Stimulated activated CD4-positive, alpha-beta T cell treated with anti-CD3 and anti-CD28 coated beads, TNF-alpha, amount 100 ng/mL, for 24 hours (primary cell): ENCODE data around the gene SIGLEC10.
"Not testable (repeated sequence)": the region's sequence is repeated elsewhere in the genome, so short reads cannot be mapped to it uniquely, and the experiment has no call there.

ENCODE experiments used
- DNase-seq, 3 experiments: peaks; one replicate each; pipeline ENCODE4 v3.0.0-alpha.2; 2020; ENCODE audit warnings: low read depth in 3 of 3

The SIGLEC10 gene, protein sequence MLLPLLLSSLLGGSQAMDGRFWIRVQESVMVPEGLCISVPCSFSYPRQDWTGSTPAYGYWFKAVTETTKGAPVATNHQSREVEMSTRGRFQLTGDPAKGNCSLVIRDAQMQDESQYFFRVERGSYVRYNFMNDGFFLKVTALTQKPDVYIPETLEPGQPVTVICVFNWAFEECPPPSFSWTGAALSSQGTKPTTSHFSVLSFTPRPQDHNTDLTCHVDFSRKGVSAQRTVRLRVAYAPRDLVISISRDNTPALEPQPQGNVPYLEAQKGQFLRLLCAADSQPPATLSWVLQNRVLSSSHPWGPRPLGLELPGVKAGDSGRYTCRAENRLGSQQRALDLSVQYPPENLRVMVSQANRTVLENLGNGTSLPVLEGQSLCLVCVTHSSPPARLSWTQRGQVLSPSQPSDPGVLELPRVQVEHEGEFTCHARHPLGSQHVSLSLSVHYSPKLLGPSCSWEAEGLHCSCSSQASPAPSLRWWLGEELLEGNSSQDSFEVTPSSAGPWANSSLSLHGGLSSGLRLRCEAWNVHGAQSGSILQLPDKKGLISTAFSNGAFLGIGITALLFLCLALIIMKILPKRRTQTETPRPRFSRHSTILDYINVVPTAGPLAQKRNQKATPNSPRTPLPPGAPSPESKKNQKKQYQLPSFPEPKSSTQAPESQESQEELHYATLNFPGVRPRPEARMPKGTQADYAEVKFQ

DNA sequence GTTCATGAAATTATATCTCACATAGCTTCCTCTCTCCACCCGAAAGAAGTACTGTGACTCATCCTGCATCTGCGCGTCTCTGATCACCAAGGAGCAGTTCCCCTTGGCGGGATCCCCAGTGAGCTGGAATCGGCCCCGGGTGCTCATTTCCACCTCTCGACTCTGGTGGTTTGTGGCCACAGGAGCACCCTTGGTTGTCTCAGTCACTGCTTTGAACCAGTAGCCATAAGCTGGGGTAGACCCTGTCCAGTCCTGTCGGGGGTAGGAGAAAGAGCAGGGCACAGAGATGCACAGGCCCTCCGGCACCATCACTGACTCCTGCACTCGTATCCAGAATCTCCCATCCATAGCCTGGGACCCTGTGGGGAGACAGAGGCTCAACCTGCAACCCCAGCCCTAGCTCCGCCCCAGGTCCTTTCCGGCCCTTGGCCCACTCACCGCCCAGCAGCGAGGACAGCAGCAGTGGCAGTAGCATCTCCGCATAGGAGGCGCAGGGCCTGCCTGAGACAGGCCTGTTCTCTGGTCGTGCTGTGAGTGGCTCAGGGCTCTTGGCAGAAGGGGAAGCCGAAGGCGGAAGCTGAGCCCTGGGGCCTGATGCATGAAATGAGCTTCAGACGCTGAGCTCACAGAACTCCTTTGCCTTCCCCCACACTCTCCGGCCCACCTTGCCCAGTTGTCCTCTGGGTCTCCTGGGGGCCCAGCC lies at the start of gene SIGLEC10:
Gene SIGLEC10, minus strand, starts transcription at position 536 of the 703 bp plus-strand sequence. Its CDS starts 61 bp downstream, at position 475.
- peak in 1 of 3 experiments; percentile 56 for DNase-seq

DNA sequence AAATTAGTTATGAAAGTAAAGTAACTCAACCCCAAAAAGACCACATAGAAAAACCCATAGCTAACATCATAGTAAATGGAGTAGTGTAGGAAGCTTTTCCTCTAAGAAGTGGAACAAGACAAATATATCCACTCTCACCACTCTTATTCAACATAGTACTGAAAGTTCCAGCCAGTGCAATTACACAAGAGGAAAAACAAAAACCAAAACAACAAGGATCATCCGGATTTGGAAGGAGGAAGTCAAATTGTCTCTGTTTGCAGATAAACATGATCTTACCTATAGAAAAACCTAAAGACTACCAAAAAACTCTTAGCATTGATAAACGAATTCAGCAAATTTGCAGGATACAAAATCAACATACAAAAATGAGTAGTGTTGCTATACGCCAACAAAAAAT lies 49.3 kb upstream of the SIGLEC10 start:
- DNase-seq = no peak

DNA sequence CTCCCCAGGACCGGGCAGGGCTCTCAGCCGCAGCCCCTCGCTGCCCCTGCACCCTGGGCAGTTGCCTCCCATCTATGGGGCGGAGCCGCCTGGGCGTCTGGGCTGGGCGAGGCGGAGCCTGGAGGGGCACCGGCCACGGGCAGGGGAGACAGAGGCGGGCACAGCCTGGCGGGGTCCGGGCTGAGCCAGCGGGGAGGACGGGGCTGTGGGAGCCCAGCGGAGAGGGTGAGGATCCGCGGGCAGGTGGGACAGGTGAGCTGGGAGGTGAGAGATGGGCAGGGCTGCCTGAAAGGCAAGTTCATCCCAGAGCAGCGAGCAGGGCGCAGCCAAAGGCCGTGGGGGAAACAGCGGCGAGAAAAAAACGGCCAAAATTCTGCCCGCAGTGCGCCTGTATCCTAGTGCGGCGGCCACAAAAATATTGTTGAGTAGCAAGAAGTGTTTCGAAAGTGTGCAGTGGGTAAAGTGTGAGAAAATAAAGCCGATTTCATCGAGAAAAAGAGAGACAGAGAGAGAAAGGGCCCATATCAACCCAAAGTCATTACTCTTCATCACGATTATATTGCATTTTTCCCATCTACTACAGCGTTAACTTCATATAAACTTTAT lies 46.6 kb upstream of the SIGLEC10 start:
- not testable (repeated sequence) for DNase-seq

DNA sequence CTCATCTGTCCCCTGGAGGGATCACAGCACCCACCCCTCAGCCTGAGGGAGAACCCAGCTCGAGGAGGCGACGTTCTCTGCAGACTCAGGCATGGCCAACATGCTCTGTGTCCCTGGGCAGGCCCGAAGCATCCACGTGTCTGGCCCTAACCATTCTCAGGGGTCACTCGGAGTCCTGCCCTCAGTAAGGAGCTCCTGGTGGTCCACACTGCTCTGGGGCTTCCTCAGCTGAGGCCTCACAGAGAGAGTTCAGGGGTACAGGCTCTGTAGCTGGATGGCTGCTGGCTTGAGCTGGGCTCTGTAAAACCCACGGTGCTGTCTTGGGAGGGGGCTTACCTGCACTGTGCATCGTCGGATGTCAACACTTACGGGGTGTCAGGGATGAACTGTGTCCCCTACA lies 45.2 kb upstream of the SIGLEC10 start:
- DNase-seq = no peak

DNA sequence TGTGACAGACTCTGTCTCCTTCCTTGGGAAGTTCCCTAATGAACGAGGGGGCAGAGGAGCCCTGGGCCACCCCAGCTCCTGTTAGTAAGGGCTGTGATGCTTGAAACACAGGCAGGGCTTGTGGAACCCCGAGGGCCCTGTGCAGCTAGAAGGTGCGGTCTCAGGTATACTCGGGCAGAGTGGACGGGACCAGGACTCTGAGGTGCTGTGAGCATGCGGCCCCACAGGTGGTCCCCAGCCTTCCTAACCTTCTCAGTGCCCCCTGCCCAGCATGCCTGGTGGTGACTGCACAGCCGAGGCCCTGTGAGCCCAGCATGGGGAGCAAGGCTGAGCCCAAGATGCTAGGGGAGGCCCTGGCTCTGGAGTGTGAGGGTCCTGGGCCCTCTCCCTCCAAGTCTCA lies 44.8 kb upstream of the SIGLEC10 start:
- DNase-seq = no peak

DNA sequence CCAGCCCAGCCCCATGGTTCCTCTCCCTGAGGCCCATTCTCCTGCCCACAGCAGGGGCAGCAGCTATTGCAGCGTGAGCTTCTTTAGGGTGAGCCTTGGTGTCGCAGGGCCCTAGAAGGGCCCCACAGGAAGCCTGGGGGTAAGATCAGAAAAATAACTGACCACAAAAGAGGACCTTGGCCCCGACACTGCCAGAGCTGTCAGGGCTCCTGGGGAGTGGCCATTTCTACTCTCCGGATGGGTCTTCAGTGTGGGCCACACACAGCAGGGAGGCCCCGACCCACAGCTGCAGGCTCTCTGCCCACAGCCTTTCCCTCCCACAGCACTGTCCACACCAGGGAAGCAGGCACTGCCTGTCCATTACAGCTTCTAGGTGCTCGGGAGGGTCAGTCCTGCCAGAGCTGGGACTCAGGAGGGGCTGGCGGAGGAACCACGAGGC lies 44.3 kb upstream of the SIGLEC10 start:
- DNase-seq = no peak

DNA sequence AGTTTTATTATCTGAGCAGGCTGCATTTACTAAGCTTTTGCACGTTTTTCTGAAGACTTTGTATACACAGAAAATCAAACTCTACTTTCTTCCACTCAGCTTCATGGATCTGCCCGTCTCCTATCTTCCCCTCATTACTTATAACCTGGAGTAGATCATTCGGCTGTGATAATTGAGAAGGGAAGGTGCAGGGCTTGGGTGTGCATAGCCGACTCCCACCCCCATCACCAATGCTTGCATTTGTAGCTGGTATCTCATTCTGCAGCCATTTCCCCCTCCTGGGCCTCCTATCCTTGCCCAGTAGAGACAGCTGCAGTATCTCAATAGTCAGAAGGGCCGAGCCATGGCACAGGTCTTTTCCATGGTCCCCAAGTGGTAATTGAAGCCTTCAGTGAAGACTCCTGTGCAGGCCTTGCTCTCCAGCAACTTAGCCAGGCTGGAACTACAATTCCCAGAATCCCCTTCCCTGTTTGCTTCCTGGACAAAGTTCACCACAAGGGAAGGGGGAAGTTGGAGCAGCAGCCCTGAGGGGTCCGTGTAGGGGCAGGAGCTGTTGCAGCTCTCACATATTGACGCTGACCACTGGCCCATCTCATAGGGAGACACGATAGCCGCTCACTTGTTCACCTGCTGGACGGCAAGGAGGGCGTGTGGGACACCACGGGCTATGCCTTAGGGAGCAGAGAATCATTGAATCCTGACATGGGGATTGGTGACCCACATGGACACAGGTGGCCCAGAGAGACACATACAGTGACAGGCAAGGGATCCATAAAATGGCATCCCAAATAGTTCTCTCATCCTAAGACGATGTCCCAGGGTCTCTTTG lies 42.9 kb upstream of the SIGLEC10 start:
- no peak for DNase-seq

DNA sequence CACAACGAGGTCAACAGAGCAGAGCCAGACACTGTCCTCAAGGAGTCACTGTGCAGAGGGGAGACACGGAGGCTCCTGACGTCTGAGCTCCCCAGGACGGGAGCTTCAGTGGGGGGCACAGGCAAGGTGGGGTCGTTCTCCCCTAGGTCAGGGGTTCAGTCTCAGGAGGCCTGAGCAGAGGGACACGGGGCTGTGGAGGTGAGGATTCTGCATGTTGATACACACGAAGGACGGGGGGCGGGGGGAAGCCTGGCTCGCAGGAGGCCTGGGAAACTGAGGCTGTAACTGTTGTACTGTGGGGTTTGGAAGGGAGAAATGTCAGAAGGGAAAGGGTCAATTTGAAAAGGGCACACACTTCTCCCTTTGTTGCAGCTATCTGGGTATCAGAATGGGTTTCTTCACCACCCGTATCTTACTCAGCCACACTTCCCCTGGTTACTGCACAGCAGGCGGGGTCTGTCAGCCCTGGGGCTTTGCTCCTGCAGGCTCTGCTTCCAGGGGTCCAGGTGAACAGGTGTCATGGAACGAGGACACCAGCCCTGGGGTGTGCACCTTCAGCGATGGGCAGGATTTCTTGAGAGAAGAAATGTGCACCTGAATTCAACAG lies 41.6 kb upstream of the SIGLEC10 start:
- DNase-seq = no peak

DNA sequence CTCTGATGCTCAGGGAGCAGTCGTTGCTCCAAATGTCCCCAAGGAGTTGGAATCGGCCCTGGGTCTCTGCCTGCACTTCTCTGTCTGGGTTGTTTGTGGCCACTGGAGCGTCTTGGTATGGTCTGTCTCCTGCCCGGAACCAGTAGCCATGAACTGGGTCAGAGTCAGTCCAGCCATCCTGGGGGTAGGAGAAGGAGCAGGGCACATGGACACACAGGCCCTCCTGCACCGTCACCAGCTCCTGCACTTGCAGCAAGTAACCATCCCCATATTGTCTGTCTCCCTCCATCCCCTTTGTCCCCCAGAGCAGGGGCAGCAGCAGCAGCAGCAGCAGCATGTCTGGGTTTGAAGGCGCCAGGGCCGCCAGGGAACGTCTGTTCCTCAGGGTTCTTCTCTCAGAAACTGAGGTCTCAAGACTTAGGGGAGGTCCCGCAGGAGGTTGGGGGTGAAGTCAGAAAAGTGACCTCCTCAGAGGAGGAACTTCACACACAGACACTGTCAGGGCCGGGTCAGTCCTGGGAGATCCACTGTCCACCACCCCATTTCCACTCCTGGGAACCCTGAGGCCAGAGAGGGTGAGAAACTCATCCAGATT lies 40.7 kb upstream of the SIGLEC10 start, which contains the start of gene SIGLEC8:
Gene SIGLEC8, minus strand, starts transcription at position 404 of the 595 bp plus-strand sequence. Its CDS starts 67 bp downstream, at position 337.
- no peak for DNase-seq

DNA sequence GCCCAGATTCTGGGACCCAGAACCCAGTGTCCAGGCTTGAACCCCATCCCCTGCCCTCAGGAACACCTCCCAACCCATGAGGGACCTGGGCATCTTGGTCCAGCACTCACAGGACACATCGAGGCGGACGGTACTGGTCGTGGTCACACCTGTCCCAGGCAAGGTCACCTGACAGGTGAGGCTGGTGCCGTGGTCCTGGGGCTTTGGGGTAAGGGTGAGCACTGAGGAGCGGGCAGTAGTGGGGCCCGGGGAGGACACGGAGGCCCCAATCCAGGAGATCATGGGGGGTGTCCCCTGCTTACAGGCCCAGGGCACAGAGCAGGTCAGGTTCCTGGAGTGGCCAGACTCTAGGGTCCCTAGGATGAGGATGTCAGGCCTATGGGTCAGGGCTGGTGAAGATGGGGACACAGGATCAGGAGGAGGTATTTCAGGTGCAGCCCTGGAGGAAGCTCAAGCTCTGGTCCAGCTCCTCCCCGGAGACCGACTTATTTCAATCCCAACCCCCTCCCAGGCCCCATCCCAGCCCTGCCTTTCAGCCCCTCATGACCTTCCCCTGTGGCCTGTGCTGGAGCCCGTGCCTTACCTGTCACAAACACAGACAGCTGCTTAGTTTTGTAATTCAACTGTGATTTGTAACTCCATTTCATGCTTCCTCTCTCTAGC lies 40.0 kb upstream of the SIGLEC10 start:
- no peak for DNase-seq

DNA sequence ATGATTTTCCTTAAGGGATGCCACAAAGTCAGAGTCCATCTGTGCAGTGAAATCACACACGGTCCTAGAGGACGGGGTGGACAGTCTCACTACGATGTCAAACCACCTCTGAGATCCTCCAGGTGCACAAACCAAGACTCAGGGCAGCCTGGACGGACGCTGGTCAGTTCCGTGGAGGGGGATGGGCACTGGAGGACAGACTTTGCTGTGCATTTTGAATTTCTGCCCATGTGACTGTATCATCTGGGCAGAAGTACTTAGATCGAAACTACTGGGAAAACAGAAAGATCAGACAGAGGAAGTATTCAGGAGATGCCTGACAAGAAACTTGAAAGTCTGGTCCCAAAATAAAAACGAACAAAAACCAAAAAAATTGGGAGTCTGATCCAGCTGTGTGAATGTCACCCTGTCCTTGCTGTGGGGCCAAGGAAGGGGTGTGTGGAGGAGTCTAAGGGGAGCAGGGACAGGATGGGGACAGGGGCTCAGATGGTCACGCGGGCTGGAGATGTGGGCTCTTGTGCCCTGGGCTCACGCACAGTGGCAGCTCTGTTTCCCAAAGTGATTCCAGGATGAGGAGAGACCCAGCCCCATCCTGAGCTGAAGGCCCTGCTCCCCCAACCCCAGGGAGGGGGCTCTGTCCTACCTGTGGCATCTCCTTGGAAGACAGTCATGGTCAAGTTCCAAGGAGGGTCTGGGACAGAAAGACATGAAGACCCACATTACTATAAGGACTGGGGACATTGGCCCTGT lies 39.3 kb upstream of the SIGLEC10 start:
- no peak for DNase-seq

DNA sequence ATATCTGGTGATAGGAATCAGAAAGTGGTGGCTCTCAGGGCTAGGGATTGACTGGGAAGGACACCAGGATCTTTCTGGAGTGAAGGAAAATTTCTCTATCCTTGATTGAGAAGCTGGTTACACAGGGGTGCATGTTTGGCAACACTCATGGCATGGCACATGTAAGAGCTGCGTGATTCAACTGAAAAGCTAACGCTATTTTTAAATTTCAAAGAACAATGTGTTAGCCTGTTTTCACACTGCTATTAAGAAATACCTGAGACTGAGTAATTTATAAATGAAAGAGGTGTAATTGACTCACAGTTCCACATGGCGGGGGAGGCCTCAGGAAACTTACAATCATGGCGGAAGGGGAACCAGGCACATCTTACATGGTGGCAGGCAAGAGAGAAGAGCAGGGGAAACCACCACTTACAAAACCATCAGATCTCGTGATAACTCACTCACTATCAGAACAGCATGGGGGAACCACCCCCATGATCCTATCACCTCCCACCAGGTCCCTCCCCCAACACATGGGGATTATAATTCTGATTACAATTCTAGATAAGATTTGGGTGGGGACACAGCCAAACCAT lies 33.4 kb upstream of the SIGLEC10 start:
- DNase-seq = peak in 2 of 3 experiments; percentile 28 to 63

DNA sequence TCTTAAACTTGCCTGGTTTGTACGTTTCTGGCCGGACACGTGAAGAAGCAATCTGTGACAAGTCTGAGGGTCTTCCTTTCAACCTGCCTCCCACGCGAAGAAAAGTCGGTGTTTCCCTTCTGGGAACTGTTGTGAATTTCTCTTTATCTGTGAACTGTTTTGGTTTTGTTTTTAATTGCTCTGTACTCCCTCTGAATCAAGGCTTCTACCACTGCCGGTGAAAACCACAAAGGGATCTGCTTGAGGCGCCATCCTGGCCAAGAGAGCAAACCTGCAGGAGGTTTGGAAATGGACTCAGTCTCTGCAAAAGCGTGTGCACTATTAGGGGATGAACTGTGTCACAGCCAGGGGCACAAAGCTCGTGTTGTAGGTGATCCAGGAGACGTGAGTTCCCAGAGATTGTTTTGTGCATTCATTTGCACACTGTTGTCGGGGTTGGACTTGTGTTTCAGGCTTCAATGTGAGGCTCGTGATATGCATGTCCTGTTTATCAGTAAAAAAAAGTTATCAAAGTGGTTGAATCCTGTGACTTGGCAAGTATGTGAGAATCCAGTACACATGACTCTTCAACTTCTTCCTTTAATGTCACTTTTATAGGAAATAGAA lies 31.1 kb upstream of the SIGLEC10 start:
- peak in 2 of 3 experiments; percentile 45 to 64 for DNase-seq

DNA sequence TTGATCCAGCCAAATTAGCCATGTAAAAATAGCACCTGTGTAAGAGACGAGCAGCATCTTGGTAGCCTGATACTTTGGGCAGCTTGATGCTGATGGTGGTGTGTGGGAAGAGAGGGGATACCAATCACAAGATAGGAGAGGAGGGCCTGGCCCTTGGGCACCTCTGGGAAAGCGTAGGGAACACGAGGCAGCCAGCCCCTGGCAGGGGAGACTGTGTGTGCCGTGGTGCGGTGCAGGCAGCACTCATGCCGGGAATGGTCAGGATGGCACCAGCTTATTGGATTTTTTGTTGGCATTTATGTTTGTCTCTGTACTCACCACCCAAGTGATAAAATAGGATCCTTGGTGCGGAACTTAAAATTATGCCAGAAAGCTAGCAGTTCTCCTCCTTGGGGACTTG lies 30.6 kb upstream of the SIGLEC10 start:
- no peak for DNase-seq

DNA sequence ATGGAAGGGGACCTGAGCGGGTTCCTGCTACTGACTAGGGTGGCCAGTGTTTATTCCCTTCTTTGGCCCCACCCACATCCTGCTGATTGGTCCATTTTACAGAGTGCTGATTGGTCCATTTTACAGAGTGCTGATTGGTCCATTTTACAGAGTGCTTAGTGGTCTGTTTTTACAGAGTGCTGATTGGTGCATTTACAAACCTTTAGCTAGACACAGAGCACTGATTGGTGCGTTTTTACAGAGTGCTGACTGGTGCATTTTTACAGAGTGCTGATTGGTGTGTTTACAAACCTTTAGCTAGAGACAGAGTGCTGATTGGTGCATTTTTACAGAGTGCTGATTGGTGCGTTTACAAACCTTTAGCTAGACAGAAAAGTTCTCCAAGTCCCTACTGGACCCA lies 30.1 kb upstream of the SIGLEC10 start:
- DNase-seq = not testable (repeated sequence)

DNA sequence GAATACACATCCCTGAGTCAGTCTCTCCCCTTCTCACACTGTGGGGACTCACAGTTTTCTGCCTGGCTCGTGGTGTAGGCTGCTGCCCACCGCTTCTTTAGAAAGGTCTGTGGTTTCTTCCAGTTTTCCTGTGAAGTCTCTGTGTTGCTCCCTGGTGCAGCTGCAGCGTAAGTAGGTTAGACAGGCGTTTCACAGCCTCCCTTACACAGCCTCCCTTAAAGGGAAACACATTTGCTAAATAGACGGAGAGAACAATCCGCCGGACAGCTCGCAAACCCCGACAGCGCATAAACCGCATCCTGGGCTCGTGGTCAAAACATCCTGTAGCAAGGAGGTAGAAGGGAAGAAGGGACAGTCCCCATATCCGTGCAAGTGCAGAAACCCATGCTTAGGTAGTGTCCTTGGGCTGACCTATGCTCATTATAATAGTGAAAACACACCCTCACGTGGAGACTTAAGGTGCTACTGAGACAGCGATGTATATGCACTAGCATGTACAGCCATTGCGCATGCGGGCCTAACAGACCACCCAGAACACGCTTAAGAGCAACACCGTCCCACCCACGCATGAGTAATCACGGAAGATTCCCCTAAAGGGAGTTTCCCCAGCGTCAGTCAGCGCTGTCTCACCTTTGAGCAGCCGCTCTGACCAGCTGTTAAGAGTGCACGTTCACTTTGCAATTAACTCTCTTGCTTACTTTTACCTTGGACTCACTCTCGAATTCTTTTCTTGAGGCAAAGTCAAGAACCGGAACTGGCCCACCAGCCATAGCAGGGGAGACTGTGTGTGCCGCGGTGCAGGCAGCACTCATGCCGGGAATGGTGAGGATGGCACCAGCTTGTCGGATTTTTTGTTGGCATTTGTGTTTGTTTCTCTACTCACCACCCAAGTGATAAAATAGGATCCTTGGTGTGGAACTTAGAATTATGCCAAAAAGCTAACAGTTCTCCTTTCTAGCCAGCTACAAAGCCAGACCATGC lies 24.3 kb upstream of the SIGLEC10 start:
- DNase-seq = peak; percentile 80 to 90 (median 88)
